GM19438 (cell line): ENCODE measurements around the gene RGS17.

Experiments
- ATAC-seq: cut with Tn5 transposase; IDR thresholded peaks from one replicate; pipeline ENCODE4 v1.9.1; 2021; ENCODE audit warnings: low read depth; ENCODE audit not compliant: unreplicated experiment

Gene RGS17

GRCh38 chr6:153086225-153086990 is 44.7 kb downstream of the RGS17 start:
- ATAC-seq = no peak

- no peak for ATAC-seq
Observed at GRCh38 chr6:153085239-153085638, 45.8 kb downstream of the RGS17 start.

DNA sequence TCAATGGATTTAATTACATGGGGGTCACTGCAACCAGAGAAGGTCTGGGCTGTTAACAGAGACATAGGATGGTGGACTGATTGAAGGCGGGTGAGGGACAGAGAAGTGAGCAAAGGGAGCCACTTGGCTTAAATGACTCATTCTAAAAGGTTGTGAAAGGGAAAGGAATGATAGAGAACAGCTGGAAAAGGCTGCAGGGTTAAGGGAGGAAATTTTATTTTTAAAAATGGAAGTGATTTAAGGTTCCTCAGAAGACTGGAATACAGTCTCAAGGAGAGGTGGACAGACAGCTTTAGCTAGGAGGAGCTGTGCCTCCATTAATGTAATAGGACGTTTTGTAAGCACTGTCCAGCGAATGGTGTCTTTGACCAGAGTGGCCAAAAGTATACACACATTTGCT is 46.7 kb downstream of the RGS17 start:
- no peak for ATAC-seq

GRCh38 chr6:153083869-153084268 is 47.2 kb downstream of the RGS17 start:
- ATAC-seq = no peak

GRCh38 chr6:153081914-153082313 is 49.2 kb downstream of the RGS17 start:
- no peak for ATAC-seq

DNA sequence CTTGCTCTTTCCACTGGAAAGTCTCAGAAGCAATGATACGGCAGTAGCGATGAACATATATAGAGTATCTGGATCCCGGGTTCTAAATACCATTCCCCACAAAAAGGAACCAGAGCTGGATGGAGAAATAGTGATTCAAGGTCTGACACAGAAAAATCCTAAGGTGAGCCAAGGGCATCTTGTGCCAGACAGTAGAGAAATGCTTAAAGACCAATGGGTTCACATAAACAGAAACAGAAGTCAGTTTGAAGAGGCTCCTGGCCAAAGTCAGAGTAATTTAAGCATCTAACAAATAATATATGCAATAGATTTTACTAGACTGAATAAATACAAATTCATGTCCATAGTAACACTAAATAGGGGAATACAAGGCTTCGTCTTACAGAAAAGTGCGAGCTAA is 54.7 kb downstream of the RGS17 start:
- ATAC-seq = no peak

DNA sequence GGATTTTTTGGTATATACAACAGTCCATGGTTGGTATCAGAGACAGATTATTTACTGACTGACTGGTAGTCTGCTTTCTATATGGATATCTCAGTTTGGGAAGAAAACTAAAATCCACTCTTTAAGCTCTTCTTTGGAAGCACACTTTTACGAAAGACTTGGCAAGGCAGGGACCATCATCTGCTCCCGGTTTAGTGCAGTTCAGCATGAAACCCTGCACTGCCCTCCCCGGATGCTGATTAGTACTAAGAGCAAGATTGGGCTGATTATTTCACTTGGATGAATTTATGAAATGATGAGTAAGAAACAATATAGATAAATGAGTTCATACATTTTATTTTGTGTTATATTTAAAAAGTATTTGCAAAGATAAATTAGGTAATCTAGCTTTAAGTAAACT is 56.3 kb downstream of the RGS17 start:
- ATAC-seq = no peak

GRCh38 chr6:153073841-153074240 is 57.2 kb downstream of the RGS17 start:
- ATAC-seq = no peak

GRCh38 chr6:153070756-153071155 is 60.3 kb downstream of the RGS17 start:
- no peak for ATAC-seq

DNA sequence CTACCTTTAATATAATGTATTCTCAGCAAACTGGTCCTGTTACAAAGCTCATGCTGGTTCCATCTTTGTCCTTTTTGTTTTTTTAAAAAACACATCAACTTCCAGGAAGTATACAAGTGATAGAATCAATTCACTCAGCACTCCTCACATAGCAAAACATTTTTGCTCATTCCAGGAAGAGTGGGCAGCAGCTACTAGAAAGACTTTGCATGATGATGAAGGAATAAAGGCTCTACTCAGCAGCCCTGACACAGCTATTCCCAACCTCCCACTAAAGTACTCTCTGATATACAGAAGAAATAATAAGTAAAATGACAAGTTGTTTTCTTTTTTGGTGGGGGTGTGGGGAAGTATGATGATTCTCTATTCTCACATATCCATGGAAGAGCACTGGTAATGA is 61.2 kb downstream of the RGS17 start:
- ATAC-seq = no peak

- no peak for ATAC-seq
Observed at GRCh38 chr6:153065222-153065621, 65.9 kb downstream of the RGS17 start.

DNA sequence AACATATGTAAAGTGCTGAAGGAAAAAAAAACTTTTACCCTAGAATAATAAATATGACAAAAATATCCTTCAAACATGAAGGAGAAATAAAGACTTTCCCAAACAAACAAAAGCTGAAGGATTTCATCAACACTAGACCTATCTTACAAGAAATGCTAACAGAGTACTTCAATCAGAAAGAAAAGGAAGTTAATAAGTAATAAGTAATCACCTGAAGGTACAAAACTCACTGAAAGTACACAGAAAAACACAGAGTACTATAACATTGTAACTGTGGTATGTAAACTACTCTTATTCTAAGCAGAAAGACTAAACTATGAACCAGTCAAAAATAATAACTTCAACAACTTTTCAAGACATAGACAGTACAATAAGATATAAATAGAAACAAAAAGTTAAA is 67.1 kb downstream of the RGS17 start:
- ATAC-seq = no peak

GRCh38 chr6:153062516-153062915 is 68.6 kb downstream of the RGS17 start:
- no peak for ATAC-seq

- peak; percentile 49 for ATAC-seq
Observed at GRCh38 chr6:153059757-153060156, 71.3 kb downstream of the RGS17 start.

- ATAC-seq = no peak
Observed at GRCh38 chr6:153059311-153059710, 71.8 kb downstream of the RGS17 start.

- no peak for ATAC-seq
Observed at GRCh38 chr6:153058909-153059308, 72.2 kb downstream of the RGS17 start.

GRCh38 chr6:153058291-153058690 is 72.8 kb downstream of the RGS17 start:
- ATAC-seq = no peak

DNA sequence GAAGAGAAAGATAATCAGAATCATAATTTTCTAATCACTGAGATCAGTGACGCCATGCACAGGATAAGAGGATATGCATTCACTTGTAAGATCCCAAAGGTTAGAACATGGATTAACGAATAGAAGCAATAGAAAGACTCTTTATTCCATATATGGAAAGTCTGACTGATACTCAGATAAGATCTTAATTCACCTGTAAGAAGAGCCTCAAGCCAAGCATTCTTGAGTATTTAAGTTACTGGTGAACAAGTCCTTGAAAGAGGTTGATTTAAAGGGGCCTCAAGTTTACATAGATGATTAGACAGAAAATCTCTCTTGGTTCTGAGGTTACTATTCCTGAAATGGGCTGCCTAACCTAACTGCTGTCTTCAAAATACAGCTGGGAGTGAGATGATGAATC is 74.8 kb downstream of the RGS17 start:
- ATAC-seq = no peak

DNA sequence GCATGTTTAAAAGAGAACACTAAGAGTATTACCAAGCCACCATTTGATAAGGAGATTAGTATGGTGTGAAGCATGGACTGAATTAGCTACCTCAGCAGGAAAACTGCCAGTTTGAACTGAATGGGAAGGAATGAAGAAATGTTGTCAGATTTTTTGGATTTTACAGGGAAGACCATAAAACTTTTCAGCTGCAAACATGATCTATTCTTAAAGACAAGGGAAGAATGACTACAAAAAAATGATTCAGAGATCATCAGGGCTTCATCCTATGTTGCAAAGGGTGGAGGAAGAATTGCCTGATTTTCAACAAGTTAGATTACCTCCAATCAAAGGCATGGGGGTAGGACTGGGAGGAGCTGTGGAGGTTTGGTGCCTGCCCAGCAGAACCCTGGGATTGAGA is 79.3 kb downstream of the RGS17 start:
- ATAC-seq = no peak

DNA sequence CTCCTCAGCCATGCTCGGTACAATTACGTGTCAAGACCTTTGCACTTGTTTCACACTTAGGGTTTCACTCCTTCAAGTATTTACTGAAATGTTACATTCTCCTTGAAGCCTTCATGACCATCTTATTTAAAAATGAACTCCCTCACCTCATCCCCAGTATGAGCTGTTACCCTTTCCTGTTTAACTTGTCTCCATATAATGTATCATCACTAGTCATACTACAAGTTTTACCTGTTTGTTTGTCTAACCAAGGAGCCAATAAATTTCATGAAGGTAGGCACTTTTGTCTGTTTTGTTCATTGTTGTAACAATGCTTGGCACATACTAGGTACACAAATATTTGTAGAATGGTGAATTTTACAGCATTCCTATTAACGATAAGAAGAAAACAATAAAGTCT is 82.5 kb downstream of the RGS17 start:
- no peak for ATAC-seq

- no peak for ATAC-seq
Observed at GRCh38 chr6:153047386-153047785, 83.7 kb downstream of the RGS17 start.

- ATAC-seq = no peak
Observed at GRCh38 chr6:153045271-153045670, 85.8 kb downstream of the RGS17 start.

DNA sequence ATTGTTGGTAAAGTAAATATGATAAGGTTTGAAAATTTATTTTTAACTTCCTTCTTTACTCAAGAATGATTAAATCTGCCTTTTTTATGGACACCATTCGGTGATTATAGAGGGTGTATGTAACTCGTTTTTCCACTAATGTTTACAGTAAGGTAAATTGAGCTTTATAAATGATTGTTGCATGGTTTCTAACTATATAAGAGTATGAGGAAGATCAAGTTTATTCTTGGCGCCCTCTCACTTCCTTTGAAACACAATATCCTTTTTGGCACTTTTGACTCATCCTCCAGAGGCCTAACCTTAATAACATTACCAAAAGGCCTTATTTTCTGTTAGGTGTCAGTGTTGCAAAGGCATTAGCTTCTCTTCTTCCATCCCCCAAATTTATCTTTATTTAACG is 86.8 kb downstream of the RGS17 start:
- no peak for ATAC-seq
